NCI-H128 (cell line): ENCODE measurements around the gene CUL9.

Experiments
- DNase-seq: peaks from one replicate; lab custom pipeline; 2025; ENCODE audit not compliant: unreplicated experiment; lab: John Stamatoyannopoulos, UW

CUL9 gene

DNA sequence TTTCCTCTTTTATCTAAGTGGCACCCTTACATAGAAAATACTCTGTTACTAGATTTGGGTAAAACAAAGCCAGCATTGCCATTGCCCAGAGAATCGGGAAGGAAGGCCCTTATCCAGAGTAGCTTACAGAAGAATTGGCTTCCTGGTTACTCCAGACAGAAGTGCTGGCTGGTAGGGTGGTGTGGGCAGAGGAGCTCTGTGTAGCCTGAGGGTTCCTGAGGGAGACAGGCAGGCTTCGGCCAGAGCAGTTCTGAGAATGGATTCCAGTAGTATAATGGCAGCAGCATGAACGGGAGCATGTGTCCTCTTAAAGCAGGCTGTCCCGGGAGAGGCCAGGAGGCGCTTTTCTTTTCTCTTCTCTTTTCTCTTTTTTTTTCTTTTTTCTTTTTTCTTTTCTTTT lies 11.9 kb downstream of the CUL9 start:
- DNase-seq, result no peak

DNA sequence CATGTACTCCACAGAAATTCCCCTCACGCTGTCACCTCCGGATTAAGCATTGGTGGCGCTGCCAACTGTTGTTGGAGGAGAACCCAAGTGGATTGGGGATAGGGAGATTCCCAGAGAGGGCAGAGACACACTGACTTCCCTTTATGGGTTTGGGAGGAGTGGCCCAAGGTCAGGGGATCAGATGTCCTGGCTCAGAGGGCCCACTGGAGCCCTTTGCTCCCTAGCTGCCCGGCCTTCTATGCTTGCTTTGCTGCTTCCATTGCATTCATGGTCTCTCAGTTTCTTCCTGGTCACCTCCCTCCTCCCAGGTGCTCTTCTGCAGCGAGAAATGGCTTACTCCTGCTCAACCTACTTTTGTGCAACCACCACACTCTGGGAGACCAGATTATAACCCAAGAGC lies 14.3 kb downstream of the CUL9 start:
- DNase-seq, result no peak

DNA sequence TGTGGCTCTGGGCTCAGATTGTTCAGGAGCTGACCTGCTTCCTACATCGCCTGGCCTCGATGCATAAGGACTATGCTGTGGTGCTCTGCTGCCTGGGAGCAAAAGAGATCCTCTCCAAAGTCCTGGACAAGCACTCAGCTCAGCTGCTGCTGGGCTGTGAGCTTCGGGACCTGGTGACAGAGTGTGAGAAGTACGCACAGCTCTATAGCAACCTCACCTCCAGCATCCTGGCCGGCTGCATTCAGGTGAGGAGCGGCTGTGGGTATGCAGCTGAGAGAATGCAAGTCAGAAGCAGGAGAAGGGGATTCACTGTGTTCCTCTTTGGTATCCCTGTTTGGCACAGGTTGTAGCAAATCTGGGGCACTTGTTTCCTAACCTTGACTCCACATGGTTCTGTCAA lies 17.9 kb downstream of the CUL9 start:
- DNase-seq, result no peak

DNA sequence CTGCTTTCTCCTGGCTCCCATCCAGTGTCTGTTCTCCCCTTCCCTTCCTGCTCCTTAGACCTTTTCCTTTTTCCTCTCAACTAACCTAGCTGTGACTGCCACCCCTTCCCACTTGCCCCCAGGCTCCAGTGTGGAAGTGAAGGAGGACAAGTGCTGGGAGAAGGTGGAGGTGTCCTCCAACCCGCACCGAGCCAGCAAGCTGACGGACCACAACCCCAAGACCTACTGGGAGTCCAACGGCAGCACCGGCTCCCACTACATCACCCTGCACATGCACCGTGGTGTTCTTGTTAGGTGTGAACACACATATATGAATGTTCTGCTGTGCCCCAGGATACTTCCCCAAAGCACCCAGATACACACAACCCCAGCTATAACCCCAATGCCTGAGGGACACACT lies 18.5 kb downstream of the CUL9 start:
- DNase-seq, result no peak

DNA sequence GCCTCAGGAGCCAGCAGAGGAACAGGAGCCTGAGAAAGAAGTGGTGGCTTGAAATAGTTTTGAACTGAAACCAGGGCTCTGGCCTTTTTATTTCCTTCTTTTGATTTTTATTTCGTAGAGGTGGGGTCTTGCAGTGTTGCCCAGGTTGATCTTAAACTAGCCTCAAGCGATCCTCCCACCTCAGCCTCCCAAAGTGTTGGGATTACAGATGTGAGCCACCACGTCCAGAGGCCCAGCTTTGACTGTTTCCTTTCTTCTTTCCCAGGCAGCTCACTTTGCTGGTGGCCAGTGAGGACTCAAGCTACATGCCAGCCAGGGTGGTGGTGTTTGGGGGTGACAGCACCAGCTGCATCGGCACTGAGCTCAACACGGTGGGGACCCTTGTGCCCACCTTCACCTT lies 20.5 kb downstream of the CUL9 start:
- DNase-seq, result no peak

DNA sequence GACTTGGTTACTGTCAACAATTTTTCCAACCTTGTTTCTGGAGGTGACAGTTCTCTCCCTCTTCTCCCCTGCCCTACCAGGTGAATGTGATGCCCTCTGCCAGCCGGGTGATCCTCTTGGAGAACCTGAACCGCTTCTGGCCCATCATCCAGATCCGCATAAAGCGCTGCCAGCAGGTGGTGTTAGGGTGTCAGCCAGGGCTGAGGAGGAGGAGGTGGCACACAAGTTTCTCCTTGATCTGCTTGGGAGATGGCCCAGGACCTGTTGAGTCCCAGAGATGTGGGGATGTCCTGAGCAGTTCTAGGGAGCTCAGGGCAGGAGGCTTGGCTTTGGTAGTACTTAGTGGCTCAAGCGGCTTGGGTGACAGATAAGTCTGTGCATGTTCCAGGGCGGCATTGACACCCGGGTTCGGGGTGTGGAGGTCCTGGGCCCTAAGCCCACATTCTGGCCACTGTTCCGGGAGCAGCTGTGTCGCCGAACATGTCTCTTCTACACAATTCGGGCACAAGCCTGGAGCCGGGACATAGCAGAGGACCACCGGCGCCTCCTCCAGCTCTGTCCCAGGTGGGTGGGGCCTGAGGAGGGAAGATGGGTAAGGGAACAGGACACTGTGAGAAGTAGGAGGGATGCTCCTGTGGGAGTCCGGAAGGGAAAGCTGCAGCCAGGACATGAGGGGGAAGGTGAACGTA lies 21.2 kb downstream of the CUL9 start:
- no peak for DNase-seq

DNA sequence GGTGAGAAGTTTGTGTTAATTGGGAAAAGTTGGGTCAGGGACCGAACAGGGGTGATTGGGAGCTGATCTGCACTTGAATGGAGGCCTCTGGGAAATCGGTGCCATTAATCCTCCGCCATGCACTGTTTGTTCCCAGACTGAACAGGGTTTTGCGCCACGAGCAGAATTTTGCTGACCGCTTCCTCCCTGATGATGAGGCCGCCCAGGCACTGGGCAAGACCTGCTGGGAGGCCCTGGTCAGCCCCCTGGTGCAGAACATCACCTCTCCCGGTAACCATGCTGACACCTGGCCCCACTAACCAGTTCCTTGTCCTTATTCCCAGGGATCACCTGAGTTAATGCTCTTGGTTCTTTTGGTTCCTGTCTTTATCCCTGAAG lies 21.7 kb downstream of the CUL9 start:
- no peak for DNase-seq

DNA sequence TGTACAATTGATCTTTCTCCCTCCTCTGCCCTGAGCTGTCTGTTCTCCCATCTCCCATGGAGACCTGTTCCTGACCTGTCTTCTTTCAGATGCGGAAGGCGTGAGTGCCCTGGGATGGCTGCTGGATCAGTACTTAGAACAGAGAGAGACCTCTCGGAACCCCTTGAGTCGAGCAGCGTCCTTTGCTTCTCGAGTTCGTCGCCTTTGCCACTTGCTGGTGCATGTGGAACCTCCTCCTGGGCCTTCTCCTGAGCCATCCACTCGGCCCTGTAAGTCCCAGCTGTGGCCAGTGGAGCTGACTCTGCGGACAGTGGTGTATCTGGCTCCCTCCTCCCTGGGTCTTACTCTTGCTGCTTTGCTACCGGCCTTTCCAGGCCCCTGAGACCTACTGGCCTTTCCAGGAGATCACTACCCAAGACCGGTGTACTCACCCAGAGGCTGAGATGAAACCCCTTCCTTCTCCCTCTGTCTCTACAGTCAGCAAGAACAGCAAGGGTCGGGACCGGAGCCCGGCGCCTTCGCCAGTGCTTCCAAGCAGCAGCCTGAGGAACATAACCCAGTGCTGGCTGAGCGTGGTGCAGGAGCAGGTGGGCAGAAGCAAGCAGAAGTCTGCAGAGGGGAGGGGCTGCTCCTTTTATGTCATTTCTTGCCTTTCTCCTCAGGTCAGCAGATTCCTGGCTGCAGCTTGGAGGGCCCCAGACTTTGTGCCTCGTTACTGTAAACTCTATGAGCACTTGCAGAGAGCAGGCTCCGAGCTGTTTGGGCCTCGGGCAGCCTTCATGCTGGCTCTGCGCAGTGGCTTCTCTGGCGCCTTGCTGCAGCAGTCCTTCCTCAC lies 22.5 kb downstream of the CUL9 start:
- no peak for DNase-seq

DNA sequence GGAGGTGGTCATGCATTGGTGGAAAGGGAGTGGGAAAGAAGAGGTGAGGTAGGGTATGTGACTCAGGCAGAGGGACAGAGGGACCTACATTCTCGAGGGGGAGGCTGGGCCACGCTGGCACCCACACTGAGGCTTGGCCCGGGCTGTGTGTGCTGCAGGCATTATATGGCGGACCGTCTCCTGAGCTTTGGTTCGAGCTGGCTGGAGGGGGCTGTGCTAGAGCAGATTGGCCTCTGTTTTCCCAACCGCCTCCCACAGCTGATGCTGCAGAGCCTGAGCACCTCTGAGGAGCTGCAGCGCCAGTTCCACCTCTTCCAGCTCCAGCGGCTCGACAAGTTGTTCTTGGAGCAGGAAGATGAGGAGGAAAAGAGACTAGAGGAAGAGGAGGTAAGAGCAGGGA lies 23.9 kb downstream of the CUL9 start:
- DNase-seq, result no peak

DNA sequence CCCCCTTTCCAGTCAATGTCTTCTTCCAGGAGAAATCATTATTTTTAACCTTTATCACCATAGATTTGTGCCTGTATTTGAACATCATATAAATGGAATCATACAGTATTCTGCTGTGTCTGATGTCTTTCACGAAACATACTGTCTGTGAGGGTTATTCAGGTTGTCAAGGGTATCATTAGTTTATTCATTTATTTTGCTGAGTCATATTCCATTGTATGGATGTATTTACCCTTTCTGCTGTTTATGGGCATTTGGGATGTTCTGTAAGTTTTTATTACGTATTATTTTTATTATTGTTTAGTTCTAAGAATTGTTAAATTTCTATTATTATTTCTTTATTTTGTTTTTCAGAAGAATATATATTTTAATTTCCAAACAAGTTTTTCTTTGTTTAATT lies 25.3 kb downstream of the CUL9 start:
- DNase-seq, result no peak

DNA sequence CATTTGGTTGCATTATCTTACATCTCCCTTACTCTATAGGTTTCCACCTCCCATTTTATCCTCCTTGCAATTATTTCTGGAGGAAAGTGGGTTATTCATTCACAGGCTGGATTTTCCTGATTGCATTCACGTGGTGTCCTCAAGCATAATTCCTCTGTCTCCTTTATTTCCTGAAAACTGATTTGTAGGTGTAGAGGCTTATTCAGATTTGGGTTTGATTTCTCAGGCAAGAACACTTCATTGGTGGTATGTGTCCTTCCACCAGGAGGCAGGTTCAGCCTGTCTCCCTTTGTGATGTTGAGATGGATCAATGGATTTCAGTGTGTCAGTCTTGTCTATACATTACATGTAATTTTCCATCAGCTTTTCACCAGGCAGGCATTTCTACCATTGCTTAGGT lies 30.0 kb downstream of the CUL9 start:
- DNase-seq, result no peak

DNA sequence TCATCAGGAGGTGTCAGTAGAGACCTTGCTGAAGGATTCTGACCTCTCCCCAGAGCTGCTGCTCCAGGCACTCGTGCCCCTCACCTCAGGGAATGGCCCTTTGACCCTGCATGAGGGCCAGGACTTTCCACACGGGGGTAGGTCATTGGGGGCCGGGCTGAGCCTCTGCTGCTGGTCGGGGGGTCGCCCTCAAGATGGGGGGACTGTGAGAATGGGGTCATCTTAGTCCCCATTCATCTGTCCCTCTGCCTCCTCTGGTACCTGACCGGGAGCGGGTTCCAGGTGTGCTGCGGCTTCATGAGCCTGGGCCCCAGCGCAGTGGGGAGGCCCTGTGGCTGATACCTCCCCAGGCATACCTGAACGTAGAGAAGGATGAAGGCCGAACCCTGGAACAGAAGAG lies 31.4 kb downstream of the CUL9 start:
- no peak for DNase-seq

DNA sequence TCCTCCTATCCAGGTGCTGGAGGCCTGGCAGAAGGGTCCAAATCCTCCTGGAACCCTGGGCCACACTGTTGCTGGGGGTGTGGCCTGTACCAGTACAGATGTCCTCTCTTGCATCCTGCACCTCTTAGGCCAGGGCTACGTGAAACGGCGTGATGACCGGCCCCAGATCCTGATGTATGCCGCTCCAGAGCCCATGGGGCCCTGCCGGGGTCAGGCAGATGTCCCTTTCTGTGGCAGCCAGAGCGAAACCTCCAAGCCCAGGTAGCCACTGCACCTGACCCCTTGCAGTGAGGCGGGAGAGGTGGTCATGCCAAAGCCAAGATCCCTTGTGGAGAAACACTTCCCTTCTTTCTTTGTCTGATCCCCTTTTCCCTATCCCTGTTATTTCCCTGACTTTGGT lies 33.1 kb downstream of the CUL9 start:
- no peak for DNase-seq

DNA sequence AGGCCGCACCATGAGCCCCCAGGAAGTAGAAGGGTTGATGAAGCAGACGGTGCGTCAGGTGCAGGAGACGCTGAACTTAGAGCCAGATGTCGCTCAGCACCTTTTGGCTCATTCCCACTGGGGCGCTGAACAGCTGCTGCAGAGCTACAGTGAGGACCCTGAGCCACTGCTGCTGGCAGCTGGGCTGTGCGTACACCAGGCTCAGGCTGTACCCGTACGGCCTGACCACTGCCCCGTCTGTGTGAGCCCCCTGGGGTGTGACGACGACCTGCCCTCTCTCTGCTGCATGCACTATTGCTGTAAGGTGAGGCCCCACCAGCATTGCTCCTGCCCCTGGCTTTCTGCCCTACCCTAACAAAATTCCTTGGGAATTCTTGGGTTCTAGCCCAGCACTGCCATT lies 34.2 kb downstream of the CUL9 start:
- DNase-seq, result no peak

DNA sequence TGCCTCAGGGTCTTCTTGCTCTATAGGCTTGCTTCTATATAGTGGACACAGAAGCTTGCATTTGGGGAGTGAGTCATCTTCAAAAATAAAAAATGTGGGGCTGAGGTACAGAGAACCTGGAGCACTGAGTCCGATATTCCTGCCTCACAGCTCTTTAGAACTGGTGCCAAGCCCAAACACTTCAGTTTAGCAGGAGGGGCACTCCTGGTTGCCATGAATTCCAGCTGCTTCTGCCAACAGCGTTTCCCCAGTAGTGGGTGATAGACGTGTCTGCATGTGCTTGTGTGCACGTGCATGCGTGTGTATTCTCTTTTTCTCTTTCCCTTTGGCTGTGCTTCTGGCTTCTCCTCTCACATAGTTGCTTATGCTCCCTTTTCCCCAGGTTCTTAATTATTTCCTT lies 35.4 kb downstream of the CUL9 start:
- DNase-seq, result no peak

DNA sequence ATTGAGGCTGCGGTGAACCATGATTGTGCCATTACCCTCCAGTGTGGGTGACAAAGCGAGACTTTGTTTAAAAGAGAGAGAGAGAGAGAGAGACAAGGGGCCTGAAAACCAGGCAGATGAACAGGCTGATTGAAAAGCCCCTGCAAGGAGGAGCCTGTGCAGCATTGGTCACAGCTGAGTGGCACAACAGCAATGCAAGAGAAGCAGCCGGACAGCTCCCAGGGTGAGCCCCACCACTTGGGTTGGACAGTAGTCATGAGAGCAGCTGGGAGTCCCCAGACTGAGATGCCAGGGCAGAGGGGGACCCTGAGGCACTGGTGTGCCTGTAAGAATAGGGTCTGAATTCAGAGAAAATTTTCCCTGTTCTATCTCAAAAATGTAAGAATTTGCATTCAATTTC lies 37.1 kb downstream of the CUL9 start:
- DNase-seq, result no peak

DNA sequence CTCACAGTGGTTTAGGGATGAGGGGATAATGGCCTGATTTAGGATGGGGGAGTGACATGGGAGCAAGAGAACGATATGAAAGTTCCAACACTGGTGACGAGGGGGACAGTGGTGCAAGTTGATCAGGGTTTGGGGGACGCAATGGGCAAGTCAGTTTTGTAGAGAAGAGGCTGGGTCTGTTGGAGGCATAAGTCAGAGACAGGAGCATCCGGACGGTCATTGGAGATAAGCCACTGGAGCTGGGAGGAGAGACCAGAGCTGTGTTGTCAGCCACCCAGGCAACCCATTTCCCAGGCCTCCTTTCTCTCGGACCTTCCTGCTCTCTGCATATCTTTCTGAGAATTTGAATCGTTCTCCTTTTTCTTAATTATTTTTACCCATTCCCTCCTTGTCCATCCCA lies 37.8 kb downstream of the CUL9 start:
- DNase-seq, result no peak

DNA sequence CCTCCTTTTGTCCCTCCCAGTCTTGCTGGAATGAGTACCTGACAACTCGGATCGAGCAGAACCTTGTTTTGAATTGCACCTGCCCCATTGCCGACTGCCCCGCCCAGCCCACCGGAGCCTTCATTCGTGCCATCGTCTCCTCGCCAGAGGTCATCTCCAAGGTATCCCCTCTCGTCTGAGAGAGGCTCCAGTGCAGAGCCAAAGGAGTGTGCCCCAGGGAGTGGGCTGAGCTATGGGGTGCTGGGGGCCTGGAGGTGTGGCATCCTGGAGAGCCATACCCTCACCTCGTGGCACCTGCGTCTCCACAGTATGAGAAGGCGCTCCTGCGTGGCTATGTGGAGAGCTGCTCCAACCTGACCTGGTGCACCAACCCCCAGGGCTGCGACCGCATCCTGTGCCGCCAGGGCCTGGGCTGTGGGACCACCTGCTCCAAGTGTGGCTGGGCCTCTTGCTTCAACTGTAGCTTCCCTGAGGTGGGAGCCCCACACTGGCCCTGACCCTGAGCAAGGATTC lies 38.5 kb downstream of the CUL9 start:
- DNase-seq, result no peak

DNA sequence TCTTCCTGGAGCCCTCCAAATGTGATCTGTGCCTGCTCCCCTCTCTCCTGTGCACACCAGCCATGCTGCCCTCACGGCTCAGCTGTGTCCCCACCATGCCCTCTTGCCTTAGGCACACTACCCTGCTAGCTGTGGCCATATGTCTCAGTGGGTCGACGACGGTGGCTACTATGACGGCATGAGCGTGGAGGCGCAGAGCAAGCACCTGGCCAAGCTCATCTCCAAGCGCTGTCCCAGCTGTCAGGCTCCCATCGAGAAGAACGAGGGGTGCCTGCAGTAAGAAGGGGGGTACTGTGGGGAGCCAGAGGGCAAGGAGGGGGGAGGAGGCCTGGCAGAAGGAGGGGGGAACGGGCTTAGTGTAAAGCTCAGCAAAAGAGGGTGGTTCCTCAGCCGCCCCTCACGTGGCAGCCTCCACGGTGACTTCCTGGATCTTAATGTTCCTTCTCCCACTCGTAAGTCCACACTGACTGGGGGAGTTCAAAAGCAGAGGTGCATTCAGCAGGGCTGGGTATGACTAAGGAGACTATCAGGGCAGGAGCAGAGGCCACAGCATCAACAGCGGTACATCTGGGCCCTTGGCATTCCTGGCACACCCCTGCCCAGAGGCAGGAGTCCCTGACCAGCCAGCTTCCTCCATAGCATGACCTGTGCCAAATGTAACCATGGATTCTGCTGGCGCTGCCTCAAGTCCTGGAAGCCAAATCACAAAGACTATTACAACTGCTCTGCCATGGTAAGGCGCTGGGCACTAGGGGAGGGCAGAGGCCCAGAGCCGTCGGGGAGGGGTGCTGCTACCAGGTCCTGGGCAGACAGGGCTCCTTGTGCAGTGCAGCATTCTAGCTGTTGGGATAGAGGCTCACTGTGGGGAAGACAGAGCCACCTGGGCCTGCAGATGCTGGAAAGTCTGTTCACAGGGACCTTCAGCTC lies 39.3 kb downstream of the CUL9 start:
- no peak for DNase-seq

DNA sequence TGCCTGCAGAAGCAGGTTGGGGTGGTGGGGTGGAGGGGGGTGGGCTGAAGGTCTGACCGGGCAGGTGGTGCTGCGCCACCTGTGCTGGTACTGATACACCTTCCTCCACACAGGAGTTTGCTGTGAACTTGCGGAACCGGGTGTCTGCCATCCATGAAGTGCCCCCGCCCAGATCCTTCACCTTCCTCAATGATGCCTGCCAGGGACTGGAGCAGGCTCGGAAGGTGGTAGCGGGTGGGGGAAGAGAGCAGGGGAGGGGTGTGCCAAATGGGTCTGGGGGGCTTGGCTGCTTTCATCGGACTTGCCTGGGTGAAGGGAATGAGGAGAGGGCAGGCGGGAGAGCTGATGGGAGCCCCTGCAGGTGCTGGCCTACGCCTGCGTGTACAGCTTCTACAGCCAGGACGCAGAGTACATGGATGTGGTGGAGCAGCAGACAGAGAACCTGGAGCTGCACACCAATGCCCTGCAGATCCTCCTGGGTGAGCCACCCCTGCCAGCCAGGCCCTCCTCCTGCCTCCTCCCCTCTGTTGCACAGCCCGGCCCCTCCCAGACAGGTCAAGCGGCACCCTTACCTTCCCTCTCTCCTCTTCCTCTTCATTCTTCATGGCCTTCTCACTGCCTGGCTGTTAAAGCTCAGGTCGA lies 40.5 kb downstream of the CUL9 start:
- DNase-seq, result no peak

DNA sequence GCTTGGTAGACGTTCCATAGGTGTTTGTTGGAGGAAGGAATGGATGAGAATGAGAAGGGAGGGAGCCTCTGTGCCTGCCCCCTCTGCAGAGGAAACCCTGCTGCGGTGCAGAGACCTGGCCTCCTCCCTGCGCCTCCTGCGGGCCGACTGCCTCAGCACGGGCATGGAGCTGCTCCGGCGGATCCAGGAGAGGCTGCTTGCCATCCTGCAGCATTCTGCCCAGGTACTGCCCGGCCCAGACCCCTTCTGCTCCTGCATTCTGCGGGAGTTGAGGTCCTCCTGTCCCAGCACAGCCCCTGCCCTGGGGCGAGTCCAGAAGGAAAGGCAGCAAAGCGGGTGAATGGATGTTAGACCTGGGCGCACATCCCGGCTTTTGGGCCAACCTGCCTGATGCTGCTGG lies 41.2 kb downstream of the CUL9 start:
- no peak for DNase-seq
